Endothelial cell (in vitro differentiated cells): ENCODE results near the gene SLC36A1. TPM values are rescaled to one million over a fixed set of nuclear protein-coding genes. Genes with fewer than 3 reads are reported as not detected.

Experiments used
- DNase-seq: peaks from one replicate; pipeline ENCODE4 v3.0.0; 2021; ENCODE audit warnings: low spot score
- H3K27ac Mint-ChIP-seq: one replicate; pipeline ENCODE4 v1.8.0; 2021; ENCODE audit warnings: mixed read lengths, inconsistent platforms; ENCODE audit not compliant: unreplicated experiment
- H3K27me3 Mint-ChIP-seq: one replicate; pipeline ENCODE4 v1.8.0; 2021; ENCODE audit warnings: mild to moderate bottlenecking, moderate library complexity, mixed read lengths, inconsistent platforms; ENCODE audit not compliant: unreplicated experiment
- H3K36me3 Mint-ChIP-seq: one replicate; pipeline ENCODE4 v1.8.0; 2021; ENCODE audit warnings: mild to moderate bottlenecking, low read depth, mixed read lengths, inconsistent platforms; ENCODE audit not compliant: unreplicated experiment
- H3K4me1 Mint-ChIP-seq: one replicate; pipeline ENCODE4 v1.8.0; 2021; ENCODE audit warnings: mild to moderate bottlenecking, mixed read lengths, inconsistent platforms; ENCODE audit not compliant: unreplicated experiment
- H3K4me3 Mint-ChIP-seq: one replicate; pipeline ENCODE4 v1.8.0; 2021; ENCODE audit warnings: mild to moderate bottlenecking, mixed read lengths, inconsistent platforms; ENCODE audit not compliant: unreplicated experiment
- H3K9me3 Mint-ChIP-seq: one replicate; pipeline ENCODE4 v1.8.0; 2021; ENCODE audit warnings: mixed read lengths, inconsistent platforms; ENCODE audit not compliant: unreplicated experiment
- CTCF ChIP-seq: fragments of 200-600 bp; sonication (generic); IDR thresholded peaks from one replicate; pipeline ENCODE4 v1.5.0; 2021; ENCODE audit warnings: antibody characterized with exemption; ENCODE audit not compliant: unreplicated experiment
- total RNA-seq: library from RNA; stranded (reverse); fragmentation: NEBNext Ultra II Directional; extraction: Animal tissue kit (Norgen Biotek cat#: 25700); gene quantifications from one replicate; pipeline ENCODE4 v1.2.1, GENCODE V29; 2021; ENCODE audit not compliant: unreplicated experiment

Gene SLC36A1
- total RNA-seq, 1 donor from 2014 or later: 4.8 TPM

GRCh38 chr5:151427258-151427657 lies 20.1 kb upstream of the SLC36A1 start:
- TF ChIP-seq CTCF: no peak
- Mint-ChIP-seq H3K4me1 (peaks cover 2% of the 10 kb centered on the region), H3K36me3 (no peaks in the 10 kb centered on the region), H3K4me3 (no peak overlapping the region), H3K27ac (no peak overlapping the region), H3K27me3 (peaks cover 2% of the 10 kb centered on the region), H3K9me3 (no peaks in the 10 kb centered on the region)
- no peak for DNase-seq

GRCh38 chr5:151430731-151431130 lies 16.7 kb upstream of the SLC36A1 start:
- Mint-ChIP-seq H3K9me3 (no peaks in the 10 kb centered on the region), H3K4me3 (no peak overlapping the region), H3K36me3 (no peaks in the 10 kb centered on the region), H3K27me3 (no peaks in the 10 kb centered on the region), H3K27ac (no peak overlapping the region), H3K4me1 (peaks cover 2% of the 10 kb centered on the region)
- no peak for TF ChIP-seq CTCF
- DNase-seq: no peak

- H3K4me3 Mint-ChIP-seq: no peak overlapping the region
- no peak for DNase-seq
- TF ChIP-seq CTCF: no peak
- no peaks in the 10 kb centered on the region for H3K27me3 Mint-ChIP-seq
- H3K4me1 Mint-ChIP-seq: no peaks in the 10 kb centered on the region
- H3K27ac Mint-ChIP-seq: no peak overlapping the region
- H3K9me3 Mint-ChIP-seq: no peaks in the 10 kb centered on the region
- H3K36me3 Mint-ChIP-seq: no peaks in the 10 kb centered on the region
These were observed 15.7 kb upstream of the SLC36A1 start for GRCh38 chr5:151431666-151432065.

GRCh38 chr5:151432210-151432609 lies 15.2 kb upstream of the SLC36A1 start:
- Mint-ChIP-seq H3K4me1 (no peaks in the 10 kb centered on the region), H3K4me3 (no peak overlapping the region), H3K27me3 (no peaks in the 10 kb centered on the region), H3K36me3 (no peaks in the 10 kb centered on the region), H3K9me3 (no peaks in the 10 kb centered on the region), H3K27ac (no peak overlapping the region)
- TF ChIP-seq CTCF: no peak
- no peak for DNase-seq

GRCh38 chr5:151434570-151435237 lies 12.7 kb upstream of the SLC36A1 start:
- Mint-ChIP-seq H3K27me3 (no peaks in the 10 kb centered on the region), H3K27ac (no peak overlapping the region), H3K4me1 (no peaks in the 10 kb centered on the region), H3K9me3 (no peaks in the 10 kb centered on the region), H3K36me3 (no peaks in the 10 kb centered on the region), H3K4me3 (no peak overlapping the region)
- DNase-seq: no peak
- TF ChIP-seq CTCF: no peak
